MCF 10A (cell line): ENCODE data around the gene ID4. TPM values are rescaled to one million over a fixed set of nuclear protein-coding genes. Genes with fewer than 3 reads are reported as not detected.
A peak's percentile ranks its signal among the peaks of the same experiment; 100 is the strongest.

Experiments
- BruUV-seq: library from RNA; stranded (reverse); fragments of 400-500 nt; replicated peaks from 2 replicates; lab custom pipeline; 2021; lab: Mats Ljungman, UMichigan
- CTCF ChIA-PET: fragments of 300-600 bp; sonication (Branson Sonifier 250); formaldehyde crosslinking; extraction: SDS; loops from one replicate; lab custom pipeline; 2021; ENCODE audit warnings: antibody characterized with exemption, inconsistent platforms; lab: Yijun Ruan, JAX
- POLR2A ChIA-PET: fragments of 300-600, 350-650 bp; sonication (Branson Sonifier 250); formaldehyde crosslinking; extraction: SDS; loops from one replicate; lab custom pipeline; 2020; ENCODE audit warnings: antibody characterized with exemption, inconsistent platforms; lab: Yijun Ruan, JAX
- DNase-seq: peaks from one replicate; pipeline ENCODE4 v3.0.0-alpha.2; 2018; ENCODE audit not compliant: unreplicated experiment
- H3K27ac Mint-ChIP-seq: one replicate; pipeline ENCODE4 v1.8.0; 2022; ENCODE audit warnings: mild to moderate bottlenecking, low read depth, mixed read lengths; ENCODE audit not compliant: unreplicated experiment
- H3K27me3 Mint-ChIP-seq: one replicate; pipeline ENCODE4 v1.8.0; 2022; ENCODE audit warnings: mixed read lengths; ENCODE audit not compliant: insufficient read depth, unreplicated experiment
- H3K36me3 Mint-ChIP-seq: one replicate; pipeline ENCODE4 v1.8.0; 2022; ENCODE audit warnings: mild to moderate bottlenecking, moderate library complexity, mixed read lengths; ENCODE audit not compliant: insufficient read depth, unreplicated experiment
- H3K4me1 Mint-ChIP-seq: one replicate; pipeline ENCODE4 v1.8.0; 2022; ENCODE audit warnings: mixed read lengths; ENCODE audit not compliant: insufficient read depth, unreplicated experiment
- H3K4me3 Mint-ChIP-seq: one replicate; pipeline ENCODE4 v1.8.0; 2022; ENCODE audit warnings: mild to moderate bottlenecking, moderate library complexity, mixed read lengths; ENCODE audit not compliant: unreplicated experiment
- H3K9me3 Mint-ChIP-seq: one replicate; pipeline ENCODE4 v1.8.0; 2022; ENCODE audit warnings: mixed read lengths; ENCODE audit not compliant: unreplicated experiment
- CTCF ChIP-seq: fragments of 200-600 bp; IDR thresholded peaks from one replicate; pipeline ENCODE4 v1.8.0; 2022; ENCODE audit warnings: antibody characterized with exemption, mild to moderate bottlenecking; ENCODE audit not compliant: unreplicated experiment
- intact Hi-C: fragments of 100-400 bp; cut with micrococcal nuclease; formaldehyde crosslinking; loops from 2 replicates; pipeline ENCODE4 v1.14.1; 2022
- total RNA-seq: library from RNA; stranded (reverse); gene quantifications from 2 replicates; pipeline ENCODE4 v1.2.3, GENCODE V29; 2022

The ID4 gene
- total RNA-seq, 1 experiment from 2014 or later: not detected

- no peak for TF ChIP-seq CTCF
- DNase-seq: no peak
- ChIA-PET POLR2A (interaction anchor here (0.6 to 1.2 kb wide), 5 partner anchors 9 to 409 kb away, joined by 3 read pairs; no protein-coding TSS in a partner anchor), CTCF (interaction anchor here (0.6 to 0.9 kb wide), 5 partner anchors 37 to 779 kb away, joined by 3 to 4 read pairs (median 3); no protein-coding TSS in a partner anchor)
- no peaks in the 10 kb centered on the region for H3K4me1 Mint-ChIP-seq
- BruUV-seq: no TSS peak
- H3K9me3 Mint-ChIP-seq: no peaks in the 10 kb centered on the region
- H3K27ac Mint-ChIP-seq: no peak overlapping the region
- no peaks in the 10 kb centered on the region for H3K36me3 Mint-ChIP-seq
- H3K4me3 Mint-ChIP-seq: peak overlapping the region; percentile 76
- peaks cover 59% of the 10 kb centered on the region for H3K27me3 Mint-ChIP-seq
- intact Hi-C loops: loop anchor here (5.0 to 10.0 kb wide), 2 partner anchors 69 to 391 kb away; no protein-coding TSS in a partner anchor
Observed at GRCh38 chr6:19803331-19804204, 33.6 kb upstream of the ID4 start.

GRCh38 chr6:19804205-19805128, 32.7 kb upstream of the ID4 start:
- Mint-ChIP-seq H3K27me3 (peaks cover 59% of the 10 kb centered on the region), H3K4me3 (peak overlapping the region; percentile 76), H3K36me3 (no peaks in the 10 kb centered on the region), H3K4me1 (no peaks in the 10 kb centered on the region), H3K9me3 (no peaks in the 10 kb centered on the region), H3K27ac (no peak overlapping the region)
- DNase-seq: peak; percentile 92
- ChIA-PET CTCF (interaction anchor here (0.6 to 0.7 kb wide), 3 partner anchors 86 to 1175 kb away, joined by 3 to 7 read pairs (median 4); no protein-coding TSS in a partner anchor), POLR2A (interaction anchor here (0.6 to 1.2 kb wide), 5 partner anchors 10 to 410 kb away, joined by 3 to 4 read pairs (median 3); no protein-coding TSS in a partner anchor)
- no TSS peak for BruUV-seq
- no peak for TF ChIP-seq CTCF
- intact Hi-C loops: loop anchor here (5.0 to 10.0 kb wide), 2 partner anchors 70 to 392 kb away; no protein-coding TSS in a partner anchor

- Mint-ChIP-seq H3K27me3 (peaks cover 59% of the 10 kb centered on the region), H3K4me3 (peak overlapping the region; percentile 76), H3K4me1 (no peaks in the 10 kb centered on the region), H3K9me3 (no peaks in the 10 kb centered on the region), H3K36me3 (no peaks in the 10 kb centered on the region), H3K27ac (no peak overlapping the region)
- BruUV-seq: no TSS peak
- intact Hi-C loops: loop anchor here (10.0 kb wide), 1 partner anchor 70 kb away; no protein-coding TSS in a partner anchor
- DNase-seq: no peak
- TF ChIP-seq CTCF: no peak
- ChIA-PET POLR2A (interaction anchor here (0.9 kb wide), 1 partner anchor 21 kb away, joined by 4 read pairs; no protein-coding TSS in a partner anchor), CTCF (interaction anchor here (0.6 kb wide), 2 partner anchors 85 to 1175 kb away, joined by 3 to 7 read pairs; no protein-coding TSS in a partner anchor)
Observed at GRCh38 chr6:19805129-19805481, 32.1 kb upstream of the ID4 start.
